HG02970 (cell line): ENCODE measurements around the gene DSTN.

Experiments used
- ATAC-seq: cut with Tn5 transposase; IDR thresholded peaks from one replicate; pipeline ENCODE4 v1.9.1; 2021; ENCODE audit warnings: mild to moderate bottlenecking, moderate library complexity, moderate number of reproducible peaks; ENCODE audit not compliant: unreplicated experiment, low FRiP score

The DSTN gene

DNA sequence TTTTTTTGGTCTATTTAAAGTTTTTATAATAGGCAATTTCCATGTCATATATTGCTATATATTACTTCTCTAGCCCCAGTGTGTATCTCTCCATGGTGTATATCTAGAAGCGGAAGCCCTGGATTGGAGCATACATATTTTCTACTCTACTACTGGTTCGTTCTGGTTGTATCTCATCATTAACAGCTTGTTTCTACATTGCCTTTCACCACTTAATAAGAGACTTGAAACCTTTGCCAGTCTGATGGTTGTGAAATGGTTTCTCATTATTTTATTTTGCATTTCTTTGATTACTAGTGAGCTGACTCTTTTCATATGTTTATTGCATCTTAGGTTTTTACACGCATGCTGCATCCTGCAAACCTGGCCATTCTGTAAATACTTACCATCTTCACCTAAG lies 3.6 kb downstream of the DSTN start:
- no peak for ATAC-seq

- no peak for ATAC-seq
These were observed 6.3 kb downstream of the DSTN start for GRCh38 chr20:17576215-17576614.

DNA sequence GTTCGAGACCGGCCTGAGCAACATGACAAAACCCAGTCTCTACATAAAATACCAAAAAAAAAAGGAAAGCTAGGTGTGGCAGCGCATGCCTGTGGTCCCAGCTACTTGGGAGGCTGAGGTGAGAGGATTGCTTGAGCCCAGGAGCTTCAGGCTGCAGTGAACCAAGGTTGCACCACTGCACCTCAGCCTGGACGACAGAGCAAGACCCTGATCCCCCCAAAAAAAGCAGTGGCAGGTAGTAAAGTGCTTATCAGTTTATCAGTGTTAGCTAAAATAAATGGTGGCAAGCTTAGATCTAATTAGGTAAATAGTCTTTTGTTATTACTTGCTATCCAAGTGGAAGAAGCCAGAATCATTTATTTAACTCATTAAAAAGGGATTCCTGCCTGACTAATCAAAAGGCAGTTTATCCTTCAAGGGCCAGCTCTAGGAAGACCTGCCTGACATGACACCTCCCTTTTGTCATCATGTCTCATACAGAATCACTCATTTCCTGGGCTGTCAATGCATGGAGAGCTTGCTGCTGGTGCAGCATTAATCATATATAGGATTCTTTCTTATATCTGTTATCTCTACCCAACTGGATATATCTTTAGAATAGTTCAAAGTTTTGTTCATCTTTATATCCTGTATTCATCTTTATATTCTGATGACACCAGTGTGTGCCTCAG lies 9.6 kb downstream of the DSTN start:
- no peak for ATAC-seq

DNA sequence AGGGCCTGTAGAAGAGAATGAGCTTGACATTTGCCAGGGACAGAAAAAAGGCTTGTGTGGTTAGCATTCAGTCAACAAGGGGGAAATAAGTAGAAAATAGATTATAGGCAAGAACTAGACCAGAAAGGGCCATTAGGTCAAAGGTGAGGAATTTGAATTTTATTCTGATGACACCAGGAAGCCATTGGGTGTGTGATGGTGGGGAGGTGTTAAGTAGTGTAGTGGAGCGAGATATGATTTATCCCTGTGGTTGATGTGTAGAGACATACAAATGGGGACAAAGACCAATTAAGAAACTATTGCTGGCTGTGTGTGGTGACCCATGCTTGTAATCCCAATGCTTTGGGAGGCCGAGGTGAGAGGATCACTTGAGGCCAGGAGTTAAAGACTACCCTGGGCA lies 11.0 kb downstream of the DSTN start:
- no peak for ATAC-seq

- no peak for ATAC-seq
These were observed 13.3 kb downstream of the DSTN start for GRCh38 chr20:17583126-17583525.

DNA sequence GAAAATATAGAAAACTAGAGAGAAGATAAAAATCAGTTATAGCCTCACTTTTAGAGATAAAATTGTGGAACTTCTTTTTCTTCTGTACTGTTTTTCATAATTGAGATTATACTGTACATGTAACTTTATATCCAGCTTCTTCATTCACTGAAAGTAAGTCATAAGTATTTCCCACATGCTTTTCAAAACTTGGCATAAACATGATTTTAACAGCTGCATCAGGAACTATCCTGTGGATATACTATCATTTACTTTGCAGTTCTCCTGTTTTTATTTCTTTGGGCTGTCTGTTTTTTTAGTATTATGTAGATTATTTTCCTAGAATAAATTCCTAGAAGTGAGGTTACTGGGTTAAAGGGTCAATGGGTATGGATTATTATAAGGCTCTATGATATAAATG lies 14.8 kb downstream of the DSTN start:
- ATAC-seq, result no peak

GRCh38 chr20:17586250-17586649 lies 16.4 kb downstream of the DSTN start:
- ATAC-seq, result no peak

DNA sequence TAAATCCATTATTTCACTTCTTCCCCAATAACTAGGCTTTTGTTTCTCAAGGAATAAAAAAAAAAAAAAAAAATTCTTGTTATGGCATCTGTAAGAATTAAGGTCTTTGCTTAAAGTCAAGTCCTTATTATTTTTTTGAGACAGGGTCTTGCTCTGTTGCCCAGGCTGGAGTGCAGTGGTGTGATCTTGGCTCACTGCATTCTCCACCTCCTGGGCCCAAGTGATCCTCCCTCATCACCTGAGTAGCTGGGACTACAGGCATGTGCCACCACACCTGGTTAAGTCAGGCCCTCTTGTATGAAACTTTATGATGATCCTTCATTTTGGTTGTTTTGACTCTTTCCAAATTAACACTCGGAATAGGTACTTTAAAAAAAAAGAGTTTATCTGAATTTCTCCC lies 17.3 kb downstream of the DSTN start:
- no peak for ATAC-seq

GRCh38 chr20:17587824-17588223 lies 17.9 kb downstream of the DSTN start:
- ATAC-seq, result no peak

DNA sequence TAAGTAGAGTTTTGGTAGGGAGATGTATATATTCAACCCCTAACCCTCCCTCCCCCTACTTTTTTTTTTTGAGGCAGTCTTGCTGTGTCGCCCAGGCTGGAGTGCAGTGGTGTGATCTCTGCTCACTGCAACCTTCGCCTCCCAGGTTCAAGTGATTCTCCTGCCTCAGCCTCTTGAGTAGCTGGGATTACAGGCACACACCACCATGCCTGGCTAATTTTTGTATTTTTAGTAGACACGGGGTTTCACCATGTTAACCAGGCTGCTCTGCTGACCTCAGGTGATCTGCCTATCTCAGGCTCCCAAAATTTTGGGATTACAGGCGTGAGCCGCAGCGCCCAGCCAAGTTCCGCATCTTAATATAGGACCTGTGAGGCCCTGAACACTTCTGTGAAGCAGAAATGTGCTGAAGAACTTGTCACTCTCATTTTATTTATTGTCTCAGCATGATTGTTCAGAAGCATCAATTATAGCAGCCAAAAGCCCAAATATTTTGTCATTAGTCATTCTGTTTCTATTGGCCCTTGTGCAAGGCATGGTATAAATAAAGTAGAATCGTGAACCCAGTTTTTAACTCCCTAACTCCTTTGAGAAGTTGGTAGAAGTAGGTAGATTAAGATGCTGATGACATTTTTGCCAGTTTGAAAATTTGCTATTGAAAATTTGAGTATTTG lies 19.4 kb downstream of the DSTN start:
- ATAC-seq, result no peak

GRCh38 chr20:17590245-17590644 lies 20.4 kb downstream of the DSTN start:
- ATAC-seq, result no peak

- ATAC-seq, result no peak
These were observed 24.0 kb downstream of the DSTN start for GRCh38 chr20:17593902-17594301.

DNA sequence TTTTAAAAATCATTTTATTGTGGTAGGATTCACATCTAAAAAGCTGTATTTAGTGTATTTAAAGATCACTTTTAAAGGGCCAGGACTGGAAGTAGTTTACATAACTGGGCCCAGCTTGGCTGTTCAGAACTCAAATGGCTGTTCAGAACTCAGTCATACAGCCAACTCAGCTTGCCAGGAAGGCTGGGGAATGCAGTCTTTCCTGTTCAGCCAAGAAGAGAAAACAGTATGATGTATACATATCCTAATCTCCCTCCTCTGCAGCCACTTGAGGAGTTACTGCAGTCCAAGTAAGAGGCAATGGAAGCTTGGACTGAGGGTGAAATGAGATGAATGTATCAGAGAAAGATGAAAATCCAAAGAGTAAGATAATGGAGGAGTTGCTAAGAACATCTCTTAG lies 24.6 kb downstream of the DSTN start:
- ATAC-seq, result no peak

DNA sequence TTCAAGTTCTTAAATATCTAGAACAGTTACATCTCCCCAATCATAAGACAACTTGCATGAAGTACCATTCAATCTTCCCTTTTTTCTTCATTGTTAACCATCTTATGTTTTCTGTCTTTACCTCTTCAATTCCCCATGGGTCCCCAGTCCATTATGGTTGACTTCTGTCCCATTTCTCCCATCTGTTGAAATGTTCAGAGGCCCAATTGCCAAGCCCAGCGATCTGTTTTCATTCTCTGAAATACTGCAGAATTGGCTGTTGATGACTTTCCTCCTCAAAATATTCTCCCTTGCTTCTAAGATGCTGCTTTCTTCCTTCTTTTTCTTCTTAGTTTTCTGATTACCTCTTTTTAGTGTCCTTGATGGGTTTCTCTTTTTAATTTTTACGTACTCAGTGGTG lies 26.0 kb downstream of the DSTN start:
- no peak for ATAC-seq

- no peak for ATAC-seq
These were observed 28.2 kb downstream of the DSTN start for GRCh38 chr20:17598013-17598550.

DNA sequence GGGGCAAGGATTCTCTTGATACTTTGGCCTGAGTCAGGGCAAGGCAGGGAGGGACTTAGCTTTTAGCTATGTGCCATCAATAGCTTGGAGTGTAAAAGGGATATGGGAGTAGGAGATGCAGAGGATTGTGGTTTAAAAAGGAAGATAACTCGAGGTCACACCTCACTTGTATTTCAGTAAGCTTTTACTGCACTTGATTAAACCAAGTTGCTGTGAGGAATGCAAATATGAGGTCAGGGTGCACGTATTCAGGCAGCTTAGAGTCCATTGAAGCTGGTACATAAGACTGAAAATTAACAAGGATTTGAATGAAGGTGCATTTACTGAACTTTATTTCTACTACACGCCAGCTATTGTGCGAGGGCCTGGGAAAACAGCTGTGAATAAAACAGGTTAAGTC lies 32.1 kb downstream of the DSTN start:
- ATAC-seq, result no peak

DNA sequence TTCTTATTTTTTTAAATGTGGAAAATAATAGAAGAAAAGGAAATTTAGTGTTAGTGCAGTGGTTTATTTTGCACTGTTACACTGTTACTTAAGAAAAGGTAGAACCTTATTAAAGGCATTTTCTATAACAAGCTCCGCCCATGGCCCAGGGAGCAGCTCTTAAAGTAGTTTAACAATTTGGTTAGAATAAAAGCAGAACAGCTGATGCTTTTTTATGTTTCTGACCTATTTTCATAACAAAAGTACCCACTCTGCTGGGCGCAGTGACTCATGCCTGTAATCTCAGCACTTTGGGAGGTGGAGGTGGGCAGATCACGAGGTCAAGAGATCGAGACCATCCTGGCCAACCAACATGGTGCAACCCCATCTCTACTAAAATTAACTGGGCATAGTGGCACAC lies 32.6 kb downstream of the DSTN start:
- no peak for ATAC-seq

DNA sequence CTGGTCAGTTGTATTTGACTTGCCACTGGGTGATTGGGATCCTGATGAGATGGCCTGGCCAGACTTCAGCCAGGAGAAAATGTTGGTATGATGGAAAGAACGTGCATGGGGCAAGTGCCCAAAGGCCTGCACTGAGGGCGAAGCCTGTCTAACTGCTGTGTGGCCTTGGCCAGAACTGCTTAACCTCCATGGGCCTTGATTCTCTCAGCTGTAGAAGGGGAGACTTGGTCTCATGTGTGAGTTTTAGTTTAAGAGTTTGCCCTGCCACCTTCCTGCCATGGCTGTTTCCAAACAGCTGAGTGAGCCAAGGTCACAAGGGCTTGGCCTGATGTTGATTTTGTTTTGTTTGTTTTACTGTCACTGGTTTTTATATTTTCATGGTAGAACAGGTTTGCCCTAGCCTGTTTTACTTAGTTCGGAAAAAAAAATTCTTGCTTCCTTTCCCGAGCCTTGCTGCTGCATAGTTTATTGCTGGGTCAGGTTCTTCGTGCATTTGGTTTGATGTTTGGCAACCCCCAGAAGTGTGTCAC lies 35.3 kb downstream of the DSTN start:
- no peak for ATAC-seq

DNA sequence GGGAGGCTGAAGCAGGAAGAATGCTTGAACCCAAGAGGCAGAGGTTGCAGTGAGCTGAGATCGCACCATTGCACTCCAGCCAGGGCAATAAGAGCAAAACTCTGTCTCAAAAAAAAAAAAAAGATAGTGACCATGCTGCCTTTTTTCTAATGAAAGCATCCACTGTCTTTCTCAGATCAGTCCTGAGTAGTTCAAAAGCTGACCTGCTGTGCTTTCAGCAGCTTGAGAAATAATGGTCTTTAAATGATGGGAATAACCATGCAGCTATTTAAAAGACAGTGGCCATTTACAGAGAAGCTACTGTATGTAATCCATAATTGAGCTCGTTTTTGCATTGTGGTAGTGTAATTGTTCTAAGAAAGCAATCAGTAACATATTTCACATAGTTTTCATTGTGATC lies 36.1 kb downstream of the DSTN start:
- ATAC-seq, result no peak

GRCh38 chr20:17608701-17609497 lies 39.0 kb downstream of the DSTN start:
- ATAC-seq, result no peak

- ATAC-seq, result no peak
These were observed 40.0 kb downstream of the DSTN start for GRCh38 chr20:17609811-17610377.
